Peyer's patch (tissue), 4 donors: ENCODE results near the gene CATSPERZ. TPM values are rescaled to one million over a fixed set of nuclear protein-coding genes. Genes with fewer than 3 reads are reported as not detected.

Experiments
- DNase-seq, 3 donors: peaks; one replicate each; pipeline ENCODE4 v3.0.0-alpha.2; 2017 to 2019
- H3K27ac ChIP-seq, 4 donors: fragments of 200-600 bp; sonication (generic); one replicate each; pipeline ENCODE4 v1.5.1; 2016 to 2019
- H3K27me3 ChIP-seq, 2 donors: fragments of 200-600 bp; sonication (generic); one replicate each; pipeline ENCODE4 v1.5.1; 2019
- H3K36me3 ChIP-seq, 3 donors: fragments of 200-600 bp; sonication (generic); one replicate each; pipeline ENCODE4 v1.5.1; 2016 to 2019
- H3K4me1 ChIP-seq, 4 donors: fragments of 200-600 bp; sonication (generic); one replicate each; pipeline ENCODE4 v1.5.1; 2016 to 2019
- H3K4me3 ChIP-seq, 4 donors: fragments of 200-600 bp; sonication (generic); 1 replicate in 3 of 4; 2 replicates in 1 of 4; pipeline ENCODE4 v1.5.1; 2016 to 2019; ENCODE audit warnings: mild to moderate bottlenecking in 1 of 4
- H3K9me3 ChIP-seq, 4 donors: fragments of 200-600 bp; sonication (generic); one replicate each; pipeline ENCODE4 v1.5.1; 2016 to 2019; ENCODE audit warnings: mild to moderate bottlenecking in 1 of 4
- POLR2A ChIP-seq, 2 donors: fragments of 450-650 bp; IDR thresholded peaks; one replicate each; pipeline ENCODE4 v1.5.1; 2017; ENCODE audit warnings: antibody characterized with exemption in 2 of 2, mild to moderate bottlenecking in 2 of 2, moderate library complexity in 2 of 2
- total RNA-seq, 4 donors: library from RNA; depleted of rRNA; stranded (reverse); fragments of >200 nt; gene quantifications; one replicate each; pipeline ENCODE4 v1.1.0, GENCODE V29; 2016
- TF ChIP-seq, protein P1 (sequence below), 6 experiments: fragments of 450-650 bp in 4 of 6; fragments of 200-600 bp in 2 of 6; sonication (generic) in 1 of 6; IDR thresholded peaks; one replicate each; pipeline ENCODE4 v1.5.1; 2017 to 2019; ENCODE audit warnings: antibody characterized with exemption in 6 of 6, mild to moderate bottlenecking in 3 of 6, moderate library complexity in 1 of 6

The CATSPERZ gene
- total RNA-seq, 4 donors from 2014 or later = 9.9 TPM; not detected in 3

DNA sequence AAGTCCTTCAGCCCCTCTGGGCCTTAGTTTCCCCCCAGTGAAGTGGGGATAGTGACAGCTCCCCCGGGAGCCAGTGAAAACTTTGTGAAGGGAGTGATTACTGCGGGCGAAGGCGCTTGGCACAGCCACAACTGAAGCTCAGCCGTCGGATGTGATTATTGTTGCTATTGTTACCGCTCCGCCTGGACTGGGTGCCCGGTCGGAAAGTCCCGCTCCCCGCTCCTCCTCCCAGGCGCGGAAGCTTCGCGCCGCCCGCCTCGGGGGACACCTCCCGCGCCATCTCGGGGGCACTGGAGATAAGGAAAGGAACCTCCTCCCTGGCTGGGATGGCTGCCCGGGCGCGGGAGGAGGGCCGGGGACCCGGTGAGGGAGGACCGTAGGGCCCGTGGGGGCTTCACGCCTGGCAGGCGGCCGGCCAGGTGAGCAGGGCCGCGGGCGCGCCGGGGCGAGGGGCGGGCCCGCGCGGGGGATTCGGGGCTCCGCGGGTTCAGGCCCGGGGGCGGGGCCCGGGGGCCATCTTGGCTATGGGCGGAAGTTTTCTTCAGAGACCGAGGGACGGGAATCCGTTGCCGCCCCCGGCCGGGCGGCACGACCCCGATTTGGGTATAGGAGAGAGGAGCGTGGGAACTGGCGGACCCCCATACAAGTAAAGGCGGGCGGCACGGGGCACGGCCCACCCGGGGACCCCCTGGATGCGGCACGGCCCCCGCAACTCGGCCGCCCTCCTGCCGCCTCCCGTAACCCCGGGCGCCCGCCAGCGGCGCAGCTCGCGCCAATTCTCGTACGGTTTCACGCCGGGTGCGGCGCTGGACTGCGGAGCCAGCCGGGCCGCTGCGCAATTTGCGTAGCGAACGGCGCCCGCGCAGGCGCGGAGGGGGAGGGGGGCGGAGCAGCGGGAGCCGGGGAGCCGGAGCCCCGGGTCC lies 14.9 kb upstream of the CATSPERZ start, which contains the start of gene GPR137:
Gene GPR137, plus strand, starts transcription at position 887 of the 923 bp plus-strand sequence. CDS start 677 bp downstream, outside the sequence.
- peak within 1 kb of the TSS; percentile 91 to 97 (median 94) for H3K27ac ChIP-seq
- no peaks in the 10 kb centered on the region for H3K27me3 ChIP-seq
- peaks cover 3 to 25% (median 12%) of the 10 kb centered on the region in 4 donors for H3K4me1 ChIP-seq
- H3K36me3 ChIP-seq = peaks cover 0 to 7% (median 0%) of the 10 kb centered on the region in 3 donors
- H3K4me3 ChIP-seq = peak within 1 kb of the TSS; percentile 71 to 97 (median 80)
- DNase-seq = peak; percentile 85 to 94 (median 94)
- no peaks in the 10 kb centered on the region for H3K9me3 ChIP-seq
- TF ChIP-seq, protein P1, sequence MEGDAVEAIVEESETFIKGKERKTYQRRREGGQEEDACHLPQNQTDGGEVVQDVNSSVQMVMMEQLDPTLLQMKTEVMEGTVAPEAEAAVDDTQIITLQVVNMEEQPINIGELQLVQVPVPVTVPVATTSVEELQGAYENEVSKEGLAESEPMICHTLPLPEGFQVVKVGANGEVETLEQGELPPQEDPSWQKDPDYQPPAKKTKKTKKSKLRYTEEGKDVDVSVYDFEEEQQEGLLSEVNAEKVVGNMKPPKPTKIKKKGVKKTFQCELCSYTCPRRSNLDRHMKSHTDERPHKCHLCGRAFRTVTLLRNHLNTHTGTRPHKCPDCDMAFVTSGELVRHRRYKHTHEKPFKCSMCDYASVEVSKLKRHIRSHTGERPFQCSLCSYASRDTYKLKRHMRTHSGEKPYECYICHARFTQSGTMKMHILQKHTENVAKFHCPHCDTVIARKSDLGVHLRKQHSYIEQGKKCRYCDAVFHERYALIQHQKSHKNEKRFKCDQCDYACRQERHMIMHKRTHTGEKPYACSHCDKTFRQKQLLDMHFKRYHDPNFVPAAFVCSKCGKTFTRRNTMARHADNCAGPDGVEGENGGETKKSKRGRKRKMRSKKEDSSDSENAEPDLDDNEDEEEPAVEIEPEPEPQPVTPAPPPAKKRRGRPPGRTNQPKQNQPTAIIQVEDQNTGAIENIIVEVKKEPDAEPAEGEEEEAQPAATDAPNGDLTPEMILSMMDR (IDR thresholded peaks at IDR 0.05) = peak in 1 of 6 experiments; percentile 31
- TF ChIP-seq POLR2A (IDR thresholded peaks at IDR 0.05) = peak; percentile 50 to 54

DNA sequence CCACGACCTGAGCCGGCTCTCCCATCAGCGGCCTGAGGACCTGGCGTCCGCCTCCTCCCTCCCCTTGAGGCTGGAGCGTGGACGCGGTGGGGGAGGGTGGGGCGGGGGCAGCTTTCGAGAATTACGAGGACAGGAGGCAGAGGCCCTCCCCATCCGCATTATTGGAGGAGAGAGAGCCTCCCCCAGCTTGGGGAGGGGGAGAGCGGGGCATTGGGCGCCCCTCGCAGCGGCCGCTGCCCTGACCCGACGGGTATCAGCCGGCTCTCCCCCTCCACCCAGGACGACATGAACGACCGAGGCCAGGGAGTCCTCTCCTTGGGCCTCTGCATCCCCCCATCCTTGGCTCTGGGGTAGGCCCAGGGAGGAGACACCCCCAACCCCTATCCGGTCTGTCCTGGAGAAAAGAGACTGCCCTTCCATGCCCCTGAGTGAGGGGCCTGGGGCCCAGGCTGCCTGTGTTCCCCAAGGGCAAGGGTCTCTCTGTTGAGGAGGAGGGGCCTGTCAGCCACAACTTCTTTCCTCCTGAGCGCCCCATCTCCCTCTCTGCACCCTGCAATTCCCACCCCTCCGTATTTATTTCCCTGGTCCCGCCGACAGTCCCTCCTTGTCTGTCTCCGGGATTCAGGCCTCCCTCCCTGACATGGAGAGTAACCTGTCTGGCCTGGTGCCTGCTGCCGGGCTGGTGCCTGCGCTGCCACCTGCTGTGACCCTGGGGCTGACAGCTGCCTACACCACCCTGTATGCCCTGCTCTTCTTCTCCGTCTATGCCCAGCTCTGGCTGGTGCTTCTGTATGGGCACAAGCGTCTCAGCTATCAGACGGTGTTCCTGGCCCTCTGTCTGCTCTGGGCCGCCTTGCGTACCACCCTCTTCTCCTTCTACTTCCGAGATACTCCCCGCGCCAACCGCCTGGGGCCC lies 14.0 kb upstream of the CATSPERZ start:
- Histone ChIP-seq H3K27me3 (peaks cover 0 to 7% of the 10 kb centered on the region in 2 donors), H3K4me3 (peak overlapping the region; percentile 71 to 97 (median 80)), H3K36me3 (peaks cover 0 to 7% (median 0%) of the 10 kb centered on the region in 3 donors), H3K4me1 (peaks cover 3 to 25% (median 13%) of the 10 kb centered on the region in 4 donors), H3K9me3 (no peaks in the 10 kb centered on the region), H3K27ac (peak overlapping the region; percentile 91 to 97 (median 94))
- DNase-seq = peak in 1 of 3 donors; percentile 60
- TF ChIP-seq, protein P1 (IDR thresholded peaks at IDR 0.05) = no peak
- TF ChIP-seq POLR2A (IDR thresholded peaks at IDR 0.05) = no peak

DNA sequence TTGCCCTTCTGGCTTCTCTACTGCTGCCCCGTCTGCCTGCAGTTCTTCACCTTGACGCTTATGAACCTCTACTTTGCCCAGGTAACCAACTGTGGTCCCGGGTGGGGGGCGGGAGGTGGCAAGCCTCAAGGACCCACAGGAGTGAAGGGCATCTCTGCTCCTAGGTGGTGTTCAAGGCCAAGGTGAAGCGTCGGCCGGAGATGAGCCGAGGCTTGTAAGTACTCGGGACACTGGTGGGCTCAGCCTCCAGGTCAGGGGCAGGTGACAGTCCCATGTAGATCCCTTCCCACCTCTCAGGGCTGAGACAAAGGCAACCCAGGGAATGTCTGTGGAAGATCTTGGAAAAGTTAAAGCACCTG lies 13.4 kb upstream of the CATSPERZ start:
- peaks cover 0 to 3% (median 0%) of the 10 kb centered on the region in 3 donors for H3K36me3 ChIP-seq
- no peak overlapping the region for H3K4me3 ChIP-seq
- peaks cover 3 to 31% (median 16%) of the 10 kb centered on the region in 4 donors for H3K4me1 ChIP-seq
- H3K27me3 ChIP-seq = peaks cover 0 to 13% of the 10 kb centered on the region in 2 donors
- DNase-seq = no peak
- TF ChIP-seq, protein P1 (IDR thresholded peaks at IDR 0.05) = no peak
- no peak for TF ChIP-seq POLR2A (IDR thresholded peaks at IDR 0.05)
- H3K27ac ChIP-seq = no peak overlapping the region
- H3K9me3 ChIP-seq = no peaks in the 10 kb centered on the region

DNA sequence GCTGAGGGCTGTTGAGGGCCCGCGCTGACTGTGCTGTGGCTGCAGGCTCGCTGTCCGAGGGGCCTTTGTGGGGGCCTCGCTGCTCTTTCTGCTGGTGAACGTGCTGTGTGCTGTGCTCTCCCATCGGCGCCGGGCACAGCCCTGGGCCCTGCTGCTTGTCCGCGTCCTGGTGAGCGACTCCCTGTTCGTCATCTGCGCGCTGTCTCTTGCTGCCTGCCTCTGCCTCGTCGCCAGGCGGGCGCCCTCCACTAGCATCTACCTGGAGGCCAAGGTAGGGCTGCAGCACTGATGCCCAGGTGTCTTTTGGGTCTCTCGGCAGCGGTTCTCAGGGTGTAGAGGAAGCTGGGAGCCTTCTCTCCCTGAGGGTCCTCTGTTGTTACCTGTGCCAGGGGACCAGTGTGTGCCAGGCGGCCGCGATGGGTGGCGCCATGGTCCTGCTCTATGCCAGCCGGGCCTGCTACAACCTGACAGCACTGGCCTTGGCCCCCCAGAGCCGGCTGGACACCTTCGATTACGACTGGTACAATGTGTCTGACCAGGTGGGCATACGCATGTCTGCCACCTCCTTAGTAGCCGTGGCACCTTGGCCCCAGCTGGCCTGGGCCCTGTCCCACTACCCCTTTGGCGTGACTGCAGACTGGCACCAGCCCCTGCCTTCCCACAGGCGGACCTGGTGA lies 12.3 kb upstream of the CATSPERZ start:
- Histone ChIP-seq H3K36me3 (no peaks in the 10 kb centered on the region), H3K27ac (no peak overlapping the region), H3K27me3 (peaks cover 0 to 23% of the 10 kb centered on the region in 2 donors), H3K9me3 (no peaks in the 10 kb centered on the region), H3K4me3 (no peak overlapping the region), H3K4me1 (peaks cover 3 to 41% (median 23%) of the 10 kb centered on the region in 4 donors)
- TF ChIP-seq POLR2A (IDR thresholded peaks at IDR 0.05) = no peak
- TF ChIP-seq, protein P1 (IDR thresholded peaks at IDR 0.05) = no peak
- peak in 1 of 3 donors; percentile 44 for DNase-seq

DNA sequence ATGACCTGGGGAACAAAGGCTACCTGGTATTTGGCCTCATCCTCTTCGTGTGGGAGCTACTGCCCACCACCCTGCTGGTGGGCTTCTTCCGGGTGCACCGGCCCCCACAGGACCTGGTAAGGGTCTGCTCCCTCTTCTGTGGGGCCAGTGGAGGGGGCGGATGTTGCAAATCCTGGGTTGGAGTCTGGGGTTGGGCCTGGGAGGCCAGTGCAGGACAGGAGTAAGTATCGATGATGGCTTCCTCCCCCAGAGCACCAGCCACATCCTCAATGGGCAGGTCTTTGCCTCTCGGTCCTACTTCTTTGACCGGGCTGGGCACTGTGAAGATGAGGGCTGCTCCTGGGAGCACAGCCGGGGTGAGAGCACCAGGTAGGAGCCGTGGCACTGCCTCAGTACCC lies 11.8 kb upstream of the CATSPERZ start:
- TF ChIP-seq, protein P1 (IDR thresholded peaks at IDR 0.05) = no peak
- no peak for TF ChIP-seq POLR2A (IDR thresholded peaks at IDR 0.05)
- H3K4me1 ChIP-seq = peaks cover 2 to 36% (median 23%) of the 10 kb centered on the region in 4 donors
- no peak overlapping the region for H3K27ac ChIP-seq
- H3K9me3 ChIP-seq = no peaks in the 10 kb centered on the region
- no peak overlapping the region for H3K4me3 ChIP-seq
- no peaks in the 10 kb centered on the region for H3K36me3 ChIP-seq
- H3K27me3 ChIP-seq = peaks cover 0 to 27% of the 10 kb centered on the region in 2 donors
- DNase-seq = no peak
